Lung (tissue), 12 donors: ENCODE data around the gene SLC46A1. TPM values are rescaled to one million over a fixed set of nuclear protein-coding genes. Genes with fewer than 3 reads are reported as not detected.

Source experiments
- ATAC-seq: fragments of 200-7000 bp; cut with Tn5 transposase; one replicate; pipeline ENCODE4 v1.9.1; 2020; ENCODE audit warnings: moderate number of reproducible peaks; ENCODE audit not compliant: insufficient read depth, low FRiP score
- DNase-seq, 3 donors: peaks; one replicate each; pipeline ENCODE4 v3.0.0-alpha.2; 2013 to 2017
- H3K27ac ChIP-seq, 2 donors: one replicate each; pipeline ENCODE4 v1.5.1; 2013; ENCODE audit warnings: mild to moderate bottlenecking in 2 of 2, moderate library complexity in 2 of 2, control low read depth in 1 of 2, inconsistent platforms in 1 of 2, low read depth in 1 of 2, low read length in 1 of 2
- H3K27me3 ChIP-seq, 3 donors: one replicate each; pipeline ENCODE4 v1.5.1; 2013; ENCODE audit warnings: low read length in 2 of 3; ENCODE audit not compliant: control insufficient read depth in 3 of 3, insufficient read depth in 3 of 3
- H3K36me3 ChIP-seq, 4 donors: one replicate each; pipeline ENCODE4 v1.5.1; 2013; ENCODE audit warnings: low read length in 4 of 4, mild to moderate bottlenecking in 1 of 4, moderate library complexity in 1 of 4; ENCODE audit not compliant: control insufficient read depth in 4 of 4, insufficient read depth in 4 of 4
- H3K4me1 ChIP-seq, 5 donors: one replicate each; pipeline ENCODE4 v1.5.1; 2013; ENCODE audit warnings: low read length in 5 of 5, mild to moderate bottlenecking in 2 of 5, moderate library complexity in 1 of 5; ENCODE audit not compliant: control insufficient read depth in 5 of 5, insufficient read depth in 5 of 5
- H3K4me3 ChIP-seq: one replicate; pipeline ENCODE4 v1.5.1; 2013; ENCODE audit warnings: mild to moderate bottlenecking, control low read depth, moderate library complexity
- H3K9ac ChIP-seq, 2 donors: one replicate each; pipeline ENCODE4 v1.5.1; 2013; ENCODE audit warnings: low read length in 2 of 2, control low read depth in 1 of 2; ENCODE audit not compliant: insufficient read depth in 1 of 2
- H3K9me3 ChIP-seq, 4 donors: one replicate each; pipeline ENCODE4 v1.5.1; 2013; ENCODE audit warnings: low read length in 3 of 4, mild to moderate bottlenecking in 1 of 4, moderate library complexity in 1 of 4; ENCODE audit not compliant: control insufficient read depth in 4 of 4, insufficient read depth in 3 of 4
- WGBS, 2 donors: extraction: QIAGEN DNeasy Blood & Tissue Kit; methylation state at CpG; one replicate each; pipeline ENCODE4 v1.1.7; 2013; 5-methylcytosine and 5-hydroxymethylcytosine counted together
- polyA plus RNA-seq, 2 donors: library from polyadenylated mRNA; stranded (reverse); fragments of 200-250 nt; gene quantifications; one replicate each; pipeline ENCODE4 v1.2.1, GENCODE V29; 2013
- total RNA-seq, 2 donors: library from RNA; depleted of rRNA in 1 of 2; stranded (reverse); fragments of >200 nt in 1 of 2; gene quantifications; one replicate each; pipeline ENCODE4 v1.2.1, GENCODE V29; 2014 to 2021
- TF ChIP-seq, protein P1 (sequence below): IDR thresholded peaks from 2 replicates; pipeline ENCODE4 v1.5.1; 2012; ENCODE audit warnings: mild to moderate bottlenecking; ENCODE audit errors: control extremely low read depth, extremely low read depth
- donor health status: control.
- donor health status: control.
- donor health status: Bipolar disorder and iron deficiency.
- donor health status: healthy.
- donor health status: DM: yes; HTN: yes; CAD: no.

SLC46A1 gene
- total and polyA plus RNA-seq, 4 donors: 4.6 to 23.8 (median 9.4) TPM

DNA sequence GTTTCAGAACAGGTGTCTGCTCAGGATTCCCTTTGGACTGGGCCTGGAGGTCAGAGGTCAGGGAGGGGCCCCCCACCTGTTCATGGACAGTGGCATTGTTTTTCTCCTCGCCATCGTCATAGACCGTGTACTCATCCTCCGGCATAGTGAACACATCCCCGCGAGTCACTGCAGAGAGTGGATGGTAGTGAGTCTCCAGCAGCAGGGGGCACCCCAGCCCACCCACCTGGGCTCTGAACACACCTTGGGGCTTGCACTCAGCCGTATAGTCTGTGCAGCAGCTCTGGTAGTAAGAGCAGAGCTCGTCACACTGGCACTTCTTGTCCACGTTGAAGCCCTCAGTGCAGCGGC lies 36.4 kb downstream of the SLC46A1 start:
- no peak overlapping the region for H3K4me3 ChIP-seq
- no peak overlapping the region for H3K9ac ChIP-seq
- ATAC-seq (no peak), DNase-seq (no peak)
- peaks cover 0 to 21% (median 10%) of the 10 kb centered on the region in 5 donors for H3K4me1 ChIP-seq
- H3K9me3 ChIP-seq: no peaks in the 10 kb centered on the region
- 68 to 79% methylated on average over 10 of the region's 10 CpGs for WGBS, 2 donors
- H3K27ac ChIP-seq: peak overlapping the region in 1 of 2 donors; percentile 12
- H3K27me3 ChIP-seq: no peaks in the 10 kb centered on the region
- peaks cover 0 to 5% (median 0%) of the 10 kb centered on the region in 4 donors for H3K36me3 ChIP-seq
- TF ChIP-seq, protein P1, sequence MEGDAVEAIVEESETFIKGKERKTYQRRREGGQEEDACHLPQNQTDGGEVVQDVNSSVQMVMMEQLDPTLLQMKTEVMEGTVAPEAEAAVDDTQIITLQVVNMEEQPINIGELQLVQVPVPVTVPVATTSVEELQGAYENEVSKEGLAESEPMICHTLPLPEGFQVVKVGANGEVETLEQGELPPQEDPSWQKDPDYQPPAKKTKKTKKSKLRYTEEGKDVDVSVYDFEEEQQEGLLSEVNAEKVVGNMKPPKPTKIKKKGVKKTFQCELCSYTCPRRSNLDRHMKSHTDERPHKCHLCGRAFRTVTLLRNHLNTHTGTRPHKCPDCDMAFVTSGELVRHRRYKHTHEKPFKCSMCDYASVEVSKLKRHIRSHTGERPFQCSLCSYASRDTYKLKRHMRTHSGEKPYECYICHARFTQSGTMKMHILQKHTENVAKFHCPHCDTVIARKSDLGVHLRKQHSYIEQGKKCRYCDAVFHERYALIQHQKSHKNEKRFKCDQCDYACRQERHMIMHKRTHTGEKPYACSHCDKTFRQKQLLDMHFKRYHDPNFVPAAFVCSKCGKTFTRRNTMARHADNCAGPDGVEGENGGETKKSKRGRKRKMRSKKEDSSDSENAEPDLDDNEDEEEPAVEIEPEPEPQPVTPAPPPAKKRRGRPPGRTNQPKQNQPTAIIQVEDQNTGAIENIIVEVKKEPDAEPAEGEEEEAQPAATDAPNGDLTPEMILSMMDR: no peak

DNA sequence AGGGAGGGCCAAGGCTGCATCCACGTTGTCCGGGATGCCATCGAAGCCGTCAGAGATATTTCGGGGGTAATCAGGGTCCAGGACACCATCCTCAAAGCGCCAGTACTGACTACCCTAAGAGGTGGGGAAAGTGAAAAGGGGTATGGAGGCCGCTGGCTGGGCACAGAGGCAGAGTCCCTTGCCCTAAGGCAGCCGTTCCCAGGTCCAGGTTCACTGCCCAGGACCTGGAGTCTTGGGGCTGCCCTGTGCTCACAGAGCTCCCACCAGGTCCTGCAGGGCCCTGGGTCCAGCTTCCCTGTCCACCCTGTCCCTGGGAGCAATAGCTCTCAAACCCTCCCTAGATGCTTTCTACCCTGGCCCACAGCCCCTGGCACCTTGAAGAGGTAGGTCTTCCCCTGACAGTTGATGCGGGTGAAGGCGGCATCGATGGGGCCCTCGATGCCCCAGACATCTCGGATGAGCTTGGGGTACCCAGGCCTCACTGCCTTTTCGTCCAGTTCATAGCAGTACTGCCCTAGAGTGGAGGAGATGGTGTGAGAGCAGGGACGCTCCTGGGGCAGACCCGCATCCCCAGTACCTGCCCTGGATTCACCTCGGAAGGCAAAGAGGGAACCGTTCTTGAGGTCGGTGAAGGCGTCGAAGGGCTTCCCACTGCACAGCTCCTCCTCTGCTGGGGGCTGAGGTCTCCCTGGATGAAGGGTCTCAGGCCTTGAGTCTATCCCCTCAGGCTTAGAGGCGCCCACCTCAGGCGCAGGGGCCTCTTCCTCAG lies 36.9 kb downstream of the SLC46A1 start:
- TF ChIP-seq, protein P1: no peak
- no peak overlapping the region for H3K27ac ChIP-seq
- H3K36me3 ChIP-seq: peaks cover 0 to 9% (median 0%) of the 10 kb centered on the region in 4 donors
- no peak overlapping the region for H3K9ac ChIP-seq
- H3K4me1 ChIP-seq: peaks cover 0 to 21% (median 10%) of the 10 kb centered on the region in 5 donors
- WGBS, 2 donors: 93 to 94% methylated on average over 23 of the region's 23 CpGs
- no peak overlapping the region for H3K4me3 ChIP-seq
- H3K9me3 ChIP-seq: no peaks in the 10 kb centered on the region
- DNase-seq (no peak), ATAC-seq (no peak)
- H3K27me3 ChIP-seq: no peaks in the 10 kb centered on the region

DNA sequence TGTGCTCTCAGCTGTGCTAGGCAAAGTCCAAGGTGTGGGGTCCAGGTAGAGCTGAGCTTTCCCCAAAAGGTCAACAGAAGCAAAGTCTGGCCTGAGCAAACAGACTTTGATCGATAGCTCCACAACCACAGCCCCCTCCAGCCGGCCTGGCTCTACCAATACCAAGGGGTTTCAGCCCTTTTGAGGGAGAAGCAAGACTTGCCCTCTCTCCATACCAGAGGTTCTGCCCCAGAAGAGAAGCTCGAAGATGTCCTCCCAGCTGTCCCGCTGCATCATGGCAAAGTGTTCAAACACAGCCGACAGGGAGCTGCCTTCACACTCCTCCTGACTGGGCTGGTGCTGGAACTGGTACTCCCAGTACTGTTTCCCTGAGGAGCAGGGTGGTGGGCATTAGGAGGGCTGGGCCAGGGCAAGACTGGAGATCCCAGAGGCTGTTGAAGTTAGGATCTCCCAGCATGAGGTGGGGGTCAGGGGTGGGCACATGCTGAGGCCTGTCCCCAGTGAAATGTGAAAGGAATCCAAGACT lies 37.6 kb downstream of the SLC46A1 start:
- DNase-seq (no peak), ATAC-seq (no peak)
- peaks cover 0 to 21% (median 10%) of the 10 kb centered on the region in 5 donors for H3K4me1 ChIP-seq
- H3K9me3 ChIP-seq: no peaks in the 10 kb centered on the region
- H3K27me3 ChIP-seq: no peaks in the 10 kb centered on the region
- no peak overlapping the region for H3K4me3 ChIP-seq
- H3K27ac ChIP-seq: no peak overlapping the region
- WGBS, 2 donors: 79 to 94% methylated on average over 5 of the region's 5 CpGs
- peaks cover 0 to 15% (median 5%) of the 10 kb centered on the region in 4 donors for H3K36me3 ChIP-seq
- TF ChIP-seq, protein P1: no peak
- H3K9ac ChIP-seq: no peak overlapping the region
